Middle frontal gyrus (tissue), 1 donor: ENCODE results near the gene GNG4.
"Not testable (repeated sequence)": the region's sequence is repeated elsewhere in the genome, so short reads cannot be mapped to it uniquely, and the experiment has no call there.

ENCODE experiments used
- DNase-seq: peaks from one replicate; pipeline ENCODE4 v3.0.0-alpha.2; 2015; ENCODE audit warnings: low spot score; ENCODE audit errors: extremely low spot score

Gene GNG4

DNA sequence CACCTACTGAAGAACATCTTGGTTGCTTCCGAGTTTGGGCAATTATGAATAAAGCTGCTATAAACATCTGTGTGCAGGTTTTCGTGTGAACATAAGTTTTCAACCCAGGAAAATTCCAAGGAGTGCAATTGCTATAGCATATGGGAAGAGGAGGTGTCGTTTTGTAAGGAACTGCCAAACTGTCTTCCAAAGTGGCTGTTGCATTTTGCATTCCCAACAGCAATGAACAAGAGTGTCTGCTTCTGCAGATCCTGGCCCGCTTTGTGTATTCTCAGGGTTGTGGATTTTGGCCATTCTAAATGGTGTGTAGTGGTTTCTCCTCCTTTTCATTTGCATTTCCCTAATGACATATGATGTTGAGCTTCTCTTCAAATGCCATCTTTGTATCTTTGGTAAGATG is 23.8 kb downstream of the GNG4 start:
- DNase-seq, result peak; percentile 17

- DNase-seq, result no peak
Measured at GRCh38 chr1:235625340-235625739, 24.2 kb downstream of the GNG4 start.

DNA sequence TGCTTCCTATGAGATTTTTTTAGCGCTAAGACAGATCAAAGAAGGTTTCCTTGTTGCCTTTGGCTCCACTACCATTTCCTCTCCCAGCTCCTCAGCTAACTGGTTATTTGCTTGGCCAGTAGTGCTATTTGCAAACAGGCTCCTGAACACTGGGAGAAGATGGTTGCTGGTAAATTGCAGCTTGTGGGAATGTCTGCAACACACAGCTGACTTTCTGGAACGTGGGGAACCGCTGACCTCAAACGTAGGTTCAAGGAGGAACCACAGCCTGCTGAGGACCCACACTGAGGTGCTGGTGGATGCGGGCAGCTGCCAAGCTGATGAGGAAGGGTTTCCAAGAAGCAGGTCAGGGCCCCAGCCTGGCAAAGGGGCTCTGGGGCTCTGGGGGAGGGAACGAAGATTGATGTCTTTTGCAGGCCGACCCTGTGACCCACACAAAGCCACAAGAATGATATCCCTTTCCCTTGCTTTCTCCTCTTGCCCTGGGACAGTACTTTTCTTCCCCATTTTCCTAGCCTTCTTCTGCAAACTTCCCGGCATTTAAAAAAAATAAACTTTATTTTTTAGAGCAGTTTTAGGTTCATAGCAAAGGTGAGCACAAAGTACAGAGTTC is 24.8 kb downstream of the GNG4 start:
- no peak for DNase-seq

DNA sequence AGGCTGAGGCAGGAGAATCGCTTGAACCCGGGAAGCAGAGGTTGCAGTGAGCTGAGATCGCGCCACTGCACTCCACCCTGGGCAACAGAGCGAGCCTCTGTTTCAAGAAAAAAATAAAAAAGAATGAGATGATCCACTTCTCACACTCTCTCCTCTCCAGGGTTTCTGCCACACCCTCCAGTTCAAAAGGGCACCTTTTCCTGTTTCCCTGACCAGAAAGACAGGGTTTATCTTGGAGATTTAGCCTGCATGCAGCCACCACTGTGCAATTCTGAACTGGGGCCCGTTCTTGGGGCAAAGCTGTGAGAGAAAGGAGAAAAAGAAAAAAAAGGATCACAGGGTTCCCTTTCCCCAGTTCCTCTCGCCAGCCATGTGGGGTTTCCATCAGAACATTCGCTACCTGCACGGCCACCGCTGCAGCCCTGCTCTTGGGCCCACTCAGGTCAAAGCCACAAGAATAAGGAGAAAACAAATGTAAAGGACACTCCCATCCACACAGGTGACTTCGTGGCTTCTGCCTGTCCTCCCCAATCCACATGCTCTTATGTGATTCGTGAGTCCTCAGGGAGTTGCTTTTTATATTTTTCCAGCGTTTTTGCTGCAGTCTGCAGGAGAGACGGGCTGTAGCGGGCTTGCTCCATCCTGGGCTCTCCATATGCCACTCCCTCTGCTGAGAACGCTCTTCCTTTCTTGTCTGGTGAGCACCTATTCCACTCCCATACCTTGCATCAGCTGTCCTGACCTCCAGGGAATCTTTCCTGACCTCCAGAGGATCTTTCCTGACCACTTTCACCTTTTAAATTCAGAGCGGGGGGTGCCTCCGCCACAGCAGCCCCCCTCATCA is 26.4 kb downstream of the GNG4 start:
- DNase-seq, result no peak

- not testable (repeated sequence) for DNase-seq
Measured at GRCh38 chr1:235619149-235619548, 30.4 kb downstream of the GNG4 start.

DNA sequence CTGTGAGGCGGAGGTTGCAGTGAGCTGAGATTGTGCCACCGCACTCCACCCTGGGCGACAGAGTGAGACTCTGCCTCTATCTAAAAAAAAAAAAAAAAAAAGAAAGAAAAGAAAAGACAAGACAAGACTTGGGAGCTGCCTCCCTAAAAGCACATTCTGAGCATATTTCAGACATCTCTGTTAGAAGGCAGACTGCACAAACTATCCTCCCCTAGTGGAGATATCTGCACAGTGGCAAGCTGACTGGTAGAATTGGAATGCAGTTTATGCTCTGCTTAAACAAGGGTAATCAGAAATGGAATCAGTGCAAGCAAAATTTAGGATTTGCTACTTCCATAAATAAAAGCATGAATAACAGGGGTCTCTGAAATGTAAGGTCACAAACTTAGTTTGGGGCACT is 31.8 kb downstream of the GNG4 start:
- DNase-seq, result no peak

- no peak for DNase-seq
Measured at GRCh38 chr1:235617140-235617539, 32.4 kb downstream of the GNG4 start.

- DNase-seq, result no peak
Measured at GRCh38 chr1:235614442-235614954, 35.1 kb downstream of the GNG4 start.

- DNase-seq, result no peak
Measured at GRCh38 chr1:235613602-235614001, 36.0 kb downstream of the GNG4 start.

- no peak for DNase-seq
Measured at GRCh38 chr1:235612761-235613160, 36.8 kb downstream of the GNG4 start.

- no peak for DNase-seq
Measured at GRCh38 chr1:235610157-235610556, 39.4 kb downstream of the GNG4 start.

GRCh38 chr1:235608278-235608677 is 41.3 kb downstream of the GNG4 start:
- DNase-seq, result no peak

DNA sequence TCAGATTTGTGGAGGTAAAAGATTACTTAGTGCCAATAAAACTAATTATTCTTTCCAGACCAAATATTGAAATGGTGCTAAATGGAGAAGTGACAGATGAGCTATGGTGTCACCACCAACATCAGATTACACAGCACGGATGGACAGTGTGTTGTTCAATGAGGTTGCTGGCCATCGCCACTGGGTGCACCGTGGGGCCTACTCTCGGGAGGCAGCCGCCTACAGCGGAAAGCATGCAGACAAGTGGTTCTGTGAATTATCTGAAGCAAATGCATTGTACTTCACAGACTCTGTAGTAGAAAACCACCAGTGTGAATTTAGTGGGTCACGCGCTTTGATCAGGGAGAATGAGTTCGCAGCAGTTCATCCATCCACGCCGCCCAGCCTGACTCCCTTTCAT is 42.3 kb downstream of the GNG4 start:
- no peak for DNase-seq

DNA sequence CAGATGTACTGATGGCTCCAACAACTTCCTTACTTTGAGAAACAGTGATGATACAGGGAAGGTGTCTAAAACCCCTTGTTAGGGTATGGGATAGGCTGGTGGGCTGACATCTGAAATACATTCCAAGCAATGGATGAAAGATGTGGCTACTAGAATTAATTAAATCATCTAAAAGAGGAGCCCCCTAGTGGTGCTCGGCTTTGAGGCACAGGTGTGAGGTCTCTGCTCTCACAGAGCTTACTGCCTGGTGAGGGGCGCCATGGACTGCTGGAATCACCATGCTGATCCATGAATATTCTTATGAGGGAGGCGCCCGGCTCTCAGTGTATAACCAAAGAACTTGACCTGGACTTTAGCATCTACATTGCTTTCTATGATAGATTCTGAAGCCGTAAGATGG is 48.5 kb downstream of the GNG4 start:
- DNase-seq, result no peak

GRCh38 chr1:235599536-235599935 is 50.0 kb downstream of the GNG4 start:
- DNase-seq, result no peak

DNA sequence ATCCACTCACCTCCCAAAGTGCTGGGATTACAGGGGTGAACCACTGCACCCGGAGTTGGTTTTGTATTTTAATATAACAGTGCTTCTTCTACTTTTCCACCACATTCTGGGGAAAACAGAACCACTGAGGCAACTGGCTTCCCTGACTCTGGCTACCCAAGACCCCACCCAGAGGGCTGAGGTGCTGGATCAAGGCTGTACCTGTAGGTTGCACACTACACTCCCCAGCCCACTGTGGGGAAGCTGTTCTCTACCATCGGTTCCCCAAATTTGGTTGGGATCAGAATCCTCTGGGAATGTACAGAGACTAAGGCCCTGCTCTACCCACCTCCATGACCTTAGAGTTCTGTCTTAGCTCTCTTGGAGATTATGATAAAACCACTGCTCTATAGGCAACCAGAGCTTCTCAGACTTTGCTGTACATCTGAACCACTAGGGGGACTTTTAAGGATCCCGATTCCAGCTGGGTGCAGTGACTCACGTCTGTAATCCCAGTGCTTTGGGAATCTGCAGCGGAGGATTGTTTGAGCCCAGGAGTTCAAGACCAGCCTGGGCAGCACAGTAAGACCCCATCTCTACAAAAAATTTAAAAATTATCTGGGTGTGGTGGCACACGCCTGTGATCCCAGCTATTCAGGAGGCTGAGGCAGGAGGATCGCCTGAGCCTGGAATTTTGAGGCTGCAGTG is 51.6 kb downstream of the GNG4 start:
- no peak for DNase-seq

DNA sequence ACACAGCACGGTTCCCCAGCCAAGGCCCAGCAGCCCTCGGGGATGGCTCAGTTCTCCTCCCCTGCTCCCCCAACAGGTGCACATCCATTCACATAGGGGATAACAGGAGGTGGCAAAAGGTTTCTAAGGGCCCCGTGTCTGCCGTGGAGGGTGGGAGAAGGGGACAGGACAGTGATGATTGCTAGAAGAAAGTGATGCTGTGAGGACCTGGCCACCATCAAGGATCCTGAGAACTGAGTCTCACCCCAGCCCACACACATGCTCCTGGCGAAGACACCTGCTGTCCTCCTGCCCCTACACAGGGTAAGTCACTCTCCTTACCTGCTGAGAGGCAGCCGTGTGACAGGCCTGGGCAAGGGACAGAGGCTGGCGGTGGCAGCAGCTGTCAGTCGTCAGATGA is 54.5 kb downstream of the GNG4 start:
- no peak for DNase-seq

GRCh38 chr1:235594281-235594895 is 55.2 kb downstream of the GNG4 start:
- DNase-seq, result not testable (repeated sequence)

DNA sequence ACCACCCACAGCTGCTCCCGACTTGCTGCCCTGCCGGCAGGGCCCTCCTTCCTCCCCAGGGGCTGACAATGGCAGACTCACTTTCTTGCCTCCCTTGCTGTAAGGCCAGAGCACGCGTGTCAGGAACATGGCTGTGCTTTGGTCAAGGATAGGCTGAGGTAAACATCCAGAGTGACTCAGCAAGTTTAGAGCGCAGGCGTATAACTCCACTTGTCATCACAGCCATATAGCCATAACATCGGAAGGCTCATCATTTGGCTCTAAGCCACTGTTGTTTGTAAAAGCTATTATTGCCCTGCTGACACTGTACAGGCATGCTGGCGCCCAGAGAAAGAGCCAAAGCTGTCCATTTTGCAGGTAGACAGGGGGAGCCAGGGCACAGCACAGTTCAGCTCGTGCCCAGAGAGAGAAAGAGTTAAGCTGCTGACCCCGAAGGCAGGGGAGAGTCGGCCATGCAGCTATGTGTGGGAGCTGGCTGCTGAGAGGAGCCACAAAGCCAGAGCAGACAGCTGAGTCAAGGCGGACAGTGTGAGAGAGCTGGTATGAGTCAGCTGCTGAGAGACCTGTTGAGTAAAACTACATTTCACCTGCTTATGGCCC is 60.6 kb downstream of the GNG4 start:
- DNase-seq, result no peak

DNA sequence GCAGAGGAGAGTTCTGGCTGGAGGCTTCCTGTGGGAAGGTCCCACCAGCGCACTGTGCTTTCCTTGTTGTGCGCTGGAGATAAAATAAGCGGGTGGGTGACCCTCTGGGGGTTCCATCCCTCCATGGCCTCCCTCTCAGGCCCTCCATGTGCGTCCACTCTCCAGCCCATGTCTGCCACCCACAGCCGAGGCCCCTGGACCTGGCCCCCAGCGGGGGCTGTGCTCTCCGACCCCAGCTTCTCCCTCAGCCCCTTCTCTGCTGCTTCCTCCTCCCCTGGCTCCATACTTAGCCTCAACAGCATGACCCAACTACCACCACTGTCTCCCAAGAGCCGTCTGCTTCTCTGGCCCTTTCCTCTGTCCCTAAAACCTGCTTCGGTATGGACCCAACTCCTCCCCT is 61.4 kb downstream of the GNG4 start:
- DNase-seq, result no peak

- DNase-seq, result no peak
Measured at GRCh38 chr1:235586992-235587391, 62.6 kb downstream of the GNG4 start.
